ENCODE measurements around the gene LRP1B.

The LRP1B gene

GRCh38 chr2:141647353-141647752 lies 483.5 kb downstream of the LRP1B start:
- DNase-seq = no peak

GRCh38 chr2:141641462-141641861 lies 489.4 kb downstream of the LRP1B start:
- no peak for DNase-seq

- DNase-seq = no peak
These were observed 491.0 kb downstream of the LRP1B start for GRCh38 chr2:141639809-141640208.

GRCh38 chr2:141633132-141633531 lies 497.7 kb downstream of the LRP1B start:
- no peak for DNase-seq

GRCh38 chr2:141630407-141630930 lies 500.3 kb downstream of the LRP1B start:
- DNase-seq = no peak

GRCh38 chr2:141620372-141620771 lies 510.4 kb downstream of the LRP1B start:
- DNase-seq = no peak

GRCh38 chr2:141618457-141618856 lies 512.4 kb downstream of the LRP1B start:
- no peak for DNase-seq

- DNase-seq = no peak
These were observed 518.8 kb downstream of the LRP1B start for GRCh38 chr2:141611981-141612380.

GRCh38 chr2:141611176-141611571 lies 519.6 kb downstream of the LRP1B start:
- DNase-seq = no peak

- no peak for DNase-seq
These were observed 520.1 kb downstream of the LRP1B start for GRCh38 chr2:141610564-141611175.

GRCh38 chr2:141605163-141605562 lies 525.7 kb downstream of the LRP1B start:
- no peak for DNase-seq

- no peak for DNase-seq
These were observed 529.2 kb downstream of the LRP1B start for GRCh38 chr2:141601511-141602152.

GRCh38 chr2:141599721-141600120 lies 531.1 kb downstream of the LRP1B start:
- DNase-seq = no peak

GRCh38 chr2:141598982-141599381 lies 531.8 kb downstream of the LRP1B start:
- DNase-seq = no peak

- DNase-seq = no peak
These were observed 535.4 kb downstream of the LRP1B start for GRCh38 chr2:141595316-141595920.

GRCh38 chr2:141591787-141592186 lies 539.0 kb downstream of the LRP1B start:
- DNase-seq = no peak

GRCh38 chr2:141590620-141591019 lies 540.2 kb downstream of the LRP1B start:
- no peak for DNase-seq

GRCh38 chr2:141589314-141589713 lies 541.5 kb downstream of the LRP1B start:
- no peak for DNase-seq

GRCh38 chr2:141586985-141587384 lies 543.8 kb downstream of the LRP1B start:
- no peak for DNase-seq

- DNase-seq = no peak
These were observed 548.6 kb downstream of the LRP1B start for GRCh38 chr2:141582213-141582612.

- DNase-seq = no peak
These were observed 551.7 kb downstream of the LRP1B start for GRCh38 chr2:141579071-141579470.

- no peak for DNase-seq
These were observed 560.2 kb downstream of the LRP1B start for GRCh38 chr2:141570474-141571131.

- no peak for DNase-seq
These were observed 560.9 kb downstream of the LRP1B start for GRCh38 chr2:141569941-141570340.

- DNase-seq = no peak
These were observed 565.2 kb downstream of the LRP1B start for GRCh38 chr2:141565597-141565996.
